GM12875 (cell line): ENCODE results near the gene CBR4.
"Not testable (repeated sequence)": the region's sequence is repeated elsewhere in the genome, so short reads cannot be mapped to it uniquely, and the experiment has no call there.

ENCODE experiments used
- H3K4me3 ChIP-seq: one replicate; pipeline ENCODE4 v1.5.1; 2011; ENCODE audit warnings: low read depth, low read length, control low read depth
- CTCF ChIP-seq: IDR thresholded peaks from 2 replicates; pipeline ENCODE4 v1.5.1; 2011; ENCODE audit warnings: low read depth, mild to moderate bottlenecking, control low read depth, inconsistent platforms, low read length, moderate library complexity, borderline replicate concordance; ENCODE audit not compliant: insufficient read depth

CBR4 gene

GRCh38 chr4:168993714-168994510 lies 16.1 kb downstream of the CBR4 start:
- no peak for TF ChIP-seq CTCF
- no peak overlapping the region for H3K4me3 ChIP-seq

GRCh38 chr4:168992952-168993482 lies 17.0 kb downstream of the CBR4 start:
- H3K4me3 ChIP-seq: not testable (repeated sequence)

- TF ChIP-seq CTCF: no peak
- no peak overlapping the region for H3K4me3 ChIP-seq
Observed at GRCh38 chr4:168981942-168982341, 28.1 kb downstream of the CBR4 start.

- TF ChIP-seq CTCF: no peak
- no peak overlapping the region for H3K4me3 ChIP-seq
Observed at GRCh38 chr4:168981460-168981859, 28.6 kb downstream of the CBR4 start.

GRCh38 chr4:168979338-168979737 lies 30.7 kb downstream of the CBR4 start:
- no peak for TF ChIP-seq CTCF

GRCh38 chr4:168978001-168978700 lies 31.9 kb downstream of the CBR4 start:
- H3K4me3 ChIP-seq: no peak overlapping the region
- TF ChIP-seq CTCF: no peak

More at GRCh38 chr4:168979338-168979737, 30.7 kb downstream of the CBR4 start:
- no peak overlapping the region for H3K4me3 ChIP-seq

- no peak overlapping the region for H3K4me3 ChIP-seq
- TF ChIP-seq CTCF: no peak
Observed at GRCh38 chr4:168972596-168972995, 37.5 kb downstream of the CBR4 start.
